MV-4-11 (cell line): ENCODE measurements around the gene ADCY2.

Source experiments
- DNase-seq: peaks from one replicate; lab custom pipeline; 2025; lab: John Stamatoyannopoulos, UW

ADCY2 gene

DNA sequence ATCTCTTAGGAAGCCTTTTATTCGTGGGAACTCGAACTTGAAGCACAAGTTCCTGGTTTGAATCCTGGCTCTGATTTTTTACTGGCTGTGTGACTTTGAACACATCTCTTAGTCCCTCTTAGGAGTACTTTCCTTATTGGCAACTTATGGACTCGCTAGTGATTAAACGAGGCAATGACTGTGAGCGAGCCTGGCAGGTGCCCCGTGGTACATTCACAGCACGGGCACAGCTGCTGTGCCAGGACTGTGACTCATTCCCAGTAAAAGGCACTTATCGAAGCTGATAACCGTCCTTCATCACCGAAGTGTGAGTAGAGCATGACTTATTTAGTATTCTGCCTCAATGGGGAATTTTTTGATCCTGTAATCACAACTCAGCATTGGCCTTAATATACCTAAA lies 432.3 kb downstream of the ADCY2 start:
- no peak for DNase-seq

DNA sequence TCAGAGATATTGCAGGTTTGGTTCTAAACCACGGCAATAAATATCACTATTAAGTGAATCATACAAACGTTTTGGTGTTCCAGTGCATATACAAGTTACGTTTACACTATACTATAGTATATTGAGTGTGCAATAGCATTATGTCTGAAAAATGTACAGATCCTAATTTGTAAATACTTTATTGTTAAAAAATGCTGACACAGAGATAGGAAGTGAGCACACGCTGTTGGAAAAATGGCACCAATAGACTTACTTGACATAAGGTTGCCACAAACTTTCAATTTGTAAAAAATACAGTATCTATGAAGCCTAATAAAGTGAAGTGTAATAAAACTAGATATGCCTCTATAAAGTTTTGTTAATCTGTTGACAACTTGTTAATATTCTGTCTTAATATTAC lies 439.0 kb downstream of the ADCY2 start:
- no peak for DNase-seq

DNA sequence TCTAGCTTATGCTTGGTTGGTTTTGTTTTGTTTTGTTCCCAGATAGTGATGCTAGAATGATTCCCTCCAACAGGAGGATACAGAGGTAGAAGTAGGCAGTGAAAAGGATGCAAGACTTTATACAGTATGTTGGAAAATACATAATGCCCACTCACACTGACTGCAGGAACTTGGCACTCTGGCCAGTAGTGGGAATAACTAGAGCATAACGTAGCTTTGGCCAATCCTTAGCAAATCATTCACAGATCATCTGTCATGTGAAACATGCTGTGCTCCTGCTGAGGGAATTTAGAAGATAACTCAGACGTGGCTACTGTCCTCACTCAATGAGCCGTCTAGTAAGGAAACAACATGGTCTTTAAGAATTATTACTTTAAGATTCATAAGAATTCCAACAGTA lies 441.5 kb downstream of the ADCY2 start:
- no peak for DNase-seq

DNA sequence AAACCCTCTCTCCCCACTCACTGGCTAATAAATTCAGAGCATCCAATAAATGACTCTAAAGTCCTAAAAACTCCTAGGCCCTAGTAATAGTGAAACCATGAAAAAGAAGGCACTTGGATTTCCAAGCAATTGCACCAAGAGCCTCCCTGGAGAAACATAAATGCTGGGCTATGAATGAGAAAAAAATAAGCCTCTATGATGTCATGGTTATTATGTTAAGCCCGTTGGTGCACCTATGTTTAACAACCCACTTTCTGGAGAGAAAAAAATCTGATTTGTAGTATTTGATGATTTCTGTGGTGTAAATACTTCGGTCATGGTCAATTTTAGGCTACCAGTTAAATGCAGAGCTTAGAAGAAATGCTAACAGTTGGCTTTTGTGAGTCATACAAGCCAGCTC lies 446.6 kb downstream of the ADCY2 start:
- DNase-seq = no peak

DNA sequence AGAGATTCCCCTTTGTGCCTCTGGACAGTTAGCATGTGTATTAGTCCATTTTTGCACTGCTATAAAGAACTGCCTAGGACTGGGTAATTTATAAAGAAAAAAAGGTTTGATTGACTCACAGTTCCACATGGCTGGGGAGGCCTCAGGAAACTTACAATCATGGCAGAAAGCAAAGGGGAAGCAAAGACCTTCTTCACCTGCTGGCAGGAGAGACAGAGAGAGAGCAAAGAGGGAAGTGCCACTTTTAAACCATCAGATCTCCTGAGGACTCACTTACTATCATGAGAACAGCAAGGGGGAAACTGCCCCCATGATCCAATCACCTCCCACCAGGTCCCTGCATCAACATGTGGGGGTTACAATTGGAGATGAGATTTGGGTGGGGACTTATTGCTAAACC lies 449.0 kb downstream of the ADCY2 start:
- no peak for DNase-seq

GRCh38 chr5:7845557-7845956 lies 449.6 kb downstream of the ADCY2 start:
- DNase-seq = no peak

- DNase-seq = no peak
These were observed 450.4 kb downstream of the ADCY2 start for GRCh38 chr5:7846327-7846726.

GRCh38 chr5:7848296-7848695 lies 452.4 kb downstream of the ADCY2 start:
- DNase-seq = no peak

DNA sequence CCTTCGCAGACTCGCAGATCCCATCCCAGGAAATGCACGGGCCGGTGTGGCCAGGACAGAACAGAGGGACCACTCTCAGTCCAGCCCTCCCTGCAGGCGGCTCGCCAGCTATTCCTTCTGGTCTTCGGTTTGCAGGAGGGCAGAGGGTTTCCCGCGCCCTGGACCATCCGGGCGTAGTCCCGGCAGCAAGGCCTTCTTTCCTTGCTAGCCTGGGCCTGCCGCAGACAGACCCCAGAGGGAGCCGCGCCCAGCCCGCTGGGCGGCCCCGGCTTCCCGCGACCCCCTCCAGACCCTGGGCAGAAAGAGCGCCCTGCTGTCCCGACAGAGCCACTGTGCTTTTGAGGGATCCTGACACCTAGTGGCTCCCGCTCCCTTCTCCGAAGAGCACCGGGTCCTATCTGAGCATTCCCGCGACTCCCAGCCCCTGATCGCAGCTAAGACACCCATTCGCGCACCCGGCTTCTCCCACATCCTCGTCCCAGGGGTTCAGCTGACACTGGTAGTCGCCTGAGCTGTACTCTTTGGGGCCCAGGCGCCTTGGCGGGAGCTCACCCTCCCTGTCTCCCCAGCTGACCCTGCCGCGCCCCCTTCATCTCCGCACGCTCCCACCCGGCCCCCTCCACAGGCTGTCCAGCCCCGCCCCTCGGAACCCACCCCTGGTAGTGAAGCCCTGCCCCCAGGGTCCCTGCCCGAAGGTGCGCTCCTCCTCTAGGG lies 453.9 kb downstream of the ADCY2 start:
- no peak for DNase-seq

DNA sequence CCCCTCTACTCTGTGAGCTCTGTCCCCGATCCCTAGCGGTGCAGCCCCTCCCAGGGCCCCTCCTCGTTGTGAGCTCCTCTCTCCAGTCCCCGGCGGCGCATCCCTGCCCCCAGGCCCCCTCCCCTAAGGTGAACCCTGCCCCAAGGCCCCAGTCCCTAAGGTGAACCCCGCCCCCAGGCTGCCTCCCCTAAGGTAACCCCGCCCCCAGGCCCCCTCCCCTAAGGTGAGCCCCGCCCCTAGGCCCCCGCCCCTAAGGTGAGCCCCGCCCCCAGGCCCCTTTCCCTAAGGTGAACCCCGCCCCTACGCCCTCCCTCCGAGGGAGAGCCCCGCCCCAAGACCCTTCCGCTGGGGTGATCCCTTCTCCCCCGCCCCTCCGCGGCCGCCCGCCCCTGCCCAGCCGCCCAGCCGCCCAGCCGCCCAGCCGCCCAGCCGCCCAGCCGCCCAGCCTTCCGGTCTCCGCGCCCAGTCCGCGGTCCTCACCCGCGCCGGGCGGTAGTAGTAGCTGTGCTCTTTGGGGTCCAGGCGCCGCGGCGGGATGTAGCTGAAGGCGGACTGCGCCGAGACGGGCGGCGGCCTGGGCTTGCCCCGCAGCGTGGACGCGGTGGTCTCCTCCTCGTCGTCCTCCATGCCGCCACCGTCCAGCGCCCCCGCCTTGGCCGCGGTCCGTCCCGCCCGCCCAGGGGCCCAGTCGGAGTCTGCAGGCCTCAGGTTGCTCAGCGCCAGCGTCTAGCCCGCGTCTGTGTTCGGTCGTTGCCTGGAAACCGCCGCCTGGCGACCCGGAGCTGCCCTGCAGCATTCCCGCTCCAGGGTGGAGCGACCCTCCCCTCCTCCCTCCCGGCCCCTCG lies 454.7 kb downstream of the ADCY2 start, which contains the start of gene CFAP90:
Gene CFAP90 (minus strand): TSS at position 739 of the 845 bp plus-strand sequence. CDS start 112 bp downstream, at position 627.
- DNase-seq = no peak

GRCh38 chr5:7851240-7851592 lies 455.3 kb downstream of the ADCY2 start:
- DNase-seq = no peak

- no peak for DNase-seq
These were observed 455.8 kb downstream of the ADCY2 start for GRCh38 chr5:7851617-7852289.

- DNase-seq = peak; percentile 13
These were observed 456.6 kb downstream of the ADCY2 start for GRCh38 chr5:7852542-7852941.

- DNase-seq = no peak
These were observed 457.1 kb downstream of the ADCY2 start for GRCh38 chr5:7852988-7853387.

DNA sequence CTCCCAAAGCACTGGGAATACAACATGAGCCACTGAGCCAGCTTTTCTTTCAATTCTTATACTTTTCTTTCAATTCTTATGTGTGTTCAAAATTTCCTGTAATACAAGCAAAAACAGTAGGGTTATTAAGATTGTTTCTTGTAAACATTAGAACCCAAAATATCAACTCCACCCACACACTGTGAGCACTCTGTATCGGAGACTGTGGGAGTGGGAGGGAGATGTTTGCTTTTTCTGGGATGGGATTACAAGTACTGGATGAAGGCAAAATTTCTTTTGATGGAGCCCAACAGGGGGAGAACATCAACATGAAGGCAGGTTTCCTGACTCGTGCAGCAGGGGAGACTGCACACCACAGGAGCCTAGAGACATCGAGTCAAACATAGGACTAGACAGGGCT lies 459.7 kb downstream of the ADCY2 start:
- DNase-seq = no peak

DNA sequence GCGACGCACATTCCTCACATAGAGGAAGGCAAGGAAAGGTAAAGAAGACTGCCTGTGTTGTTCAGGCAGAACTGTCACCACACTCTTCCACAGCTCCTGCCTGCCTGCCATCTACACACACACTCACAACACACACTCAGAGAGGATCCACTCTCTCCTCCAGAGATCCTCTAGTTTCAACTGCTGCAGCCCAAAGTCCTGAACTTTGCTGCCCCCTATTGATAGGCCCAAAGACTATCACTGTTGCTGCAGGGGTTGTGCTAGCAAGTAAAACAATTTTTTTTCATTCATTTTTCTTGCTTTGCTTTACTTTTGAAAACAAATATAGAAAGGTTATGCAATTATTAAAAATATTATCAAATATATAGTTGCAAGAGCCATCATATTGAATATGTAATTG lies 460.9 kb downstream of the ADCY2 start:
- DNase-seq = peak; percentile 53

GRCh38 chr5:7857361-7857760 lies 461.4 kb downstream of the ADCY2 start:
- no peak for DNase-seq

GRCh38 chr5:7857926-7858632 lies 462.1 kb downstream of the ADCY2 start:
- no peak for DNase-seq

GRCh38 chr5:7866196-7866595 lies 470.3 kb downstream of the ADCY2 start:
- no peak for DNase-seq

DNA sequence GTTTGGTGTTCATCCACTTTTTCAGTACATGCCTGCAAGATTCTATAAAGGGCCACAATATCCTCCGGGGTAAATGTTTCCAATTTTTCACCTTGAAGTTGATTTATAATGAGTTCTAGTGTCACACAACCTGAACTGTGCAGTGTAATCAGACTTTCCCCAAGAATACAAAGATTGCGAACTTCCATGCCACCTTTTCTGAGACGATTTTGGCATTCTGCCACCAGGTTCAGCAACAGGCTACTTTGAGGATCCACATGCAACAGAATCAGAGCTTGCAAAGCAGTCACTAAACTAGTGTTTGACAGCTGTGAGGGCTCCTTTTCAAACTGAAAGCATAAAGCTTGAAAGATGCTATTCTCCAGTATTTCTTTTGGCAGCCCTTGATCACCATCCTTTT lies 471.3 kb downstream of the ADCY2 start:
- DNase-seq = no peak

DNA sequence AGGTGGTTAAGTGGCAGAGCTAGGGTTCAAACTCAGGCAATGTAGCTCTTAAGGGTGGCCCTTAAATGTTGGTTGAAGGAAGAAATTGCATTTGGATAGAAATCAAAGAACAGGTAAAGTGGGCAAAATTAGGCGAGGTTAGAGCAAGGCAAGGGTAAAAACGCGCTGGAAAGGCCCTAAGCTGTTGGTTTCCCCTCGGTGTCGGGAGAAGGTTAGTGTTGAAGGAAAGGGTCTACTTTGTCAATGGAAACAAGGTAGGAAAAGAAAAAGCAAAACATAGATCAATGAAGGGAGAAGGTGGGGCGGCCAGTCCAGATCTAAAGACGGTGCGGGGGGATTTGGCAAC lies 472.5 kb downstream of the ADCY2 start:
- DNase-seq = no peak

DNA sequence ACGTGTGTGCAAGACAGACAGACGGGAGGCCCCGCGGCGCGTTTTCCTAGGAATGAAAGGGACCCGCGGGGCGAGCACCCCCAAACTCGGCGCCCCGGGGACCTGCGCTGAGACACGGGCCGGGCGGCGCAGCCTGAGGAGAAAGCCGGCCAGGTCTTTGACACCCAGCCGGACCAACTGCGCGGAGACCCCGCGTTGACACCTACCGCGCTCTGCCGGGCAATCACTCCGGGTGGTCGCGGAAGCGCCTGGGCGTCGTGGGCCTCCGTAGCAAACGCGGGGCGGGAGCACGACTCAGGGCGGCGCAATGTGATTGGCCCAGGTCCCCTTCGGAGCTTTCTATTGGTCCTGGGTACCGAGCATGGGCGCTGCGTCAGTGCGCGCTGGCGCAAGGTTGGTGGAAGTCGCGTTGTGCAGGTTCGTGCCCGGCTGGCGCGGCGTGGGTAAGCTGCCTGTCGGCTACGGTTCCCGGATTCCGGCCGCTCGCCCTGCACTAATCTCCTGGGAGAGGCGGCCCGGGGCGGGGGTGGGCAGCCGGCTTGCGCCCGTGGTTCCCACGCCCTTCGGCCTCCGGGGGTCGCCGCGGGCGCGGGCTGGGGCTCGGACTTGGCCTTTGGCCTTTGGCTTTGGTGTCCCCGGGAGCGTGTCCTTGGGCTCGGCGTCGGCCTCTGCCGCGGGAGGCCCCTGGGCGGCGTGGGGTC lies 473.0 kb downstream of the ADCY2 start, which contains the start of the genes FASTKD3 and MTRR:
Gene FASTKD3 (minus strand): TSS at position 259 of the 701 bp plus-strand sequence. CDS start 948 bp downstream, outside the sequence.
Gene MTRR (plus strand): TSS at position 376 of the 701 bp plus-strand sequence. CDS start 1,647 bp downstream, outside the sequence.
- DNase-seq = peak; percentile 91
